Activated CD4-positive, alpha-beta memory T cell treated with anti-CD3 and anti-CD28 coated beads, Interleukin-2, amount 10 ng/mL, durations not matched to agents 7 days and 5 days (primary cell): ENCODE results near the gene SNX27. TPM values are rescaled to one million over a fixed set of nuclear protein-coding genes. Genes with fewer than 3 reads are reported as not detected.
A peak's percentile ranks its signal among the peaks of the same experiment; 100 is the strongest.

Experiments used
- CTCF ChIA-PET: fragments of 350-600 bp; sonication (Branson Sonifier 250); formaldehyde crosslinking; loops from one replicate; lab custom pipeline; 2021; ENCODE audit warnings: antibody characterized with exemption, inconsistent platforms; lab: Charles Lee
- POLR2A ChIA-PET: fragments of 350-600 bp; sonication (Branson Sonifier 250); formaldehyde crosslinking; loops from one replicate; lab custom pipeline; 2021; ENCODE audit warnings: antibody characterized with exemption; lab: Charles Lee
- DNase-seq: peaks from one replicate; pipeline ENCODE4 v3.0.0-alpha.2; 2020
- H3K27ac Mint-ChIP-seq: one replicate; pipeline ENCODE4 v1.8.0; 2021; ENCODE audit warnings: mild to moderate bottlenecking, mixed read lengths
- H3K27me3 Mint-ChIP-seq: one replicate; pipeline ENCODE4 v1.8.0; 2021; ENCODE audit warnings: mixed read lengths
- H3K36me3 Mint-ChIP-seq: one replicate; pipeline ENCODE4 v1.8.0; 2021; ENCODE audit warnings: low read depth, mixed read lengths
- H3K4me1 Mint-ChIP-seq: one replicate; pipeline ENCODE4 v1.8.0; 2021; ENCODE audit warnings: mixed read lengths
- H3K4me3 Mint-ChIP-seq: one replicate; pipeline ENCODE4 v1.8.0; 2021; ENCODE audit warnings: mild to moderate bottlenecking, mixed read lengths
- H3K9me3 Mint-ChIP-seq: one replicate; pipeline ENCODE4 v1.8.0; 2021; ENCODE audit warnings: mixed read lengths
- total RNA-seq, 2 experiments: library from RNA; stranded (reverse); gene quantifications; one replicate each; pipeline ENCODE4 v1.2.3, GENCODE V29; 2021

Gene SNX27
- total RNA-seq, result 10 to 100 TPM; 28.9 to 29.6 TPM

GRCh38 chr1:151611832-151612500, at the start of gene SNX27:
Gene SNX27, plus strand, starts transcription at chr1:151612050. Its CDS starts 152 bp downstream, at chr1:151612202.
- Mint-ChIP-seq H3K27me3 (peaks cover 9% of the 10 kb centered on the region), H3K4me1 (peaks cover 40% of the 10 kb centered on the region), H3K9me3 (no peaks in the 10 kb centered on the region), H3K4me3 (peak within 1 kb of the TSS; percentile 92), H3K36me3 (peaks cover 3% of the 10 kb centered on the region), H3K27ac (peak within 1 kb of the TSS; percentile 76)
- DNase-seq, result peak; percentile 91
- ChIA-PET POLR2A (no interaction called here), CTCF (interaction anchor here (0.6 to 1.7 kb wide), 3 partner anchors 18 to 123 kb away, joined by 3 to 6 read pairs (median 3); no protein-coding TSS in a partner anchor)

GRCh38 chr1:151562661-151563060, 49.2 kb upstream of the SNX27 start:
- H3K9me3 Mint-ChIP-seq, result no peaks in the 10 kb centered on the region
- ChIA-PET POLR2A (no interaction called here), CTCF (interaction anchor here (1.1 kb wide), 1 partner anchor 31 kb away, joined by 3 read pairs; no protein-coding TSS in a partner anchor)
- no peak overlapping the region for H3K4me3 Mint-ChIP-seq
- H3K27ac Mint-ChIP-seq, result no peak overlapping the region
- peaks cover 5% of the 10 kb centered on the region for H3K4me1 Mint-ChIP-seq
- DNase-seq, result no peak
- H3K36me3 Mint-ChIP-seq, result peaks cover 3% of the 10 kb centered on the region
- H3K27me3 Mint-ChIP-seq, result no peaks in the 10 kb centered on the region

- DNase-seq, result no peak
- H3K27me3 Mint-ChIP-seq, result no peaks in the 10 kb centered on the region
- POLR2A ChIA-PET, result interaction anchor here (1.8 kb wide), 1 partner anchor 15 kb away, joined by 4 read pairs; no protein-coding TSS in a partner anchor
- no peaks in the 10 kb centered on the region for H3K9me3 Mint-ChIP-seq
- CTCF ChIA-PET, result no interaction called here
- H3K4me1 Mint-ChIP-seq, result peaks cover 6% of the 10 kb centered on the region
- no peak overlapping the region for H3K4me3 Mint-ChIP-seq
- no peak overlapping the region for H3K27ac Mint-ChIP-seq
- peaks cover 3% of the 10 kb centered on the region for H3K36me3 Mint-ChIP-seq
Measured at GRCh38 chr1:151563376-151563775, 48.5 kb upstream of the SNX27 start.

- DNase-seq, result no peak
- Mint-ChIP-seq H3K27me3 (no peaks in the 10 kb centered on the region), H3K9me3 (no peaks in the 10 kb centered on the region), H3K27ac (no peak overlapping the region), H3K4me3 (no peak overlapping the region), H3K4me1 (peaks cover 19% of the 10 kb centered on the region), H3K36me3 (peaks cover 3% of the 10 kb centered on the region)
- ChIA-PET CTCF (interaction anchor here (1.4 kb wide), 1 partner anchor 28 kb away, joined by 3 read pairs; no protein-coding TSS in a partner anchor), POLR2A (no interaction called here)
Measured at GRCh38 chr1:151565502-151566189, 46.2 kb upstream of the SNX27 start.

GRCh38 chr1:151568626-151569088, 43.2 kb upstream of the SNX27 start:
- H3K4me1 Mint-ChIP-seq, result peaks cover 21% of the 10 kb centered on the region
- H3K27me3 Mint-ChIP-seq, result no peaks in the 10 kb centered on the region
- peak overlapping the region; percentile 41 for H3K27ac Mint-ChIP-seq
- POLR2A ChIA-PET, result interaction anchor here (0.8 to 1.3 kb wide), 3 partner anchors 11 to 28 kb away, joined by 3 to 5 read pairs (median 3); no protein-coding TSS in a partner anchor
- H3K36me3 Mint-ChIP-seq, result peaks cover 6% of the 10 kb centered on the region
- H3K9me3 Mint-ChIP-seq, result no peaks in the 10 kb centered on the region
- peak; percentile 36 for DNase-seq
- H3K4me3 Mint-ChIP-seq, result no peak overlapping the region
- CTCF ChIA-PET, result interaction anchor here (1.7 kb wide), 1 partner anchor 11 kb away, joined by 5 read pairs; no protein-coding TSS in a partner anchor

GRCh38 chr1:151570819-151571218, 41.0 kb upstream of the SNX27 start:
- CTCF ChIA-PET, result interaction anchor here (1.0 to 1.3 kb wide), 2 partner anchors 20 to 23 kb away, joined by 3 to 6 read pairs; no protein-coding TSS in a partner anchor

GRCh38 chr1:151574575-151575529, 37.0 kb upstream of the SNX27 start:
- Mint-ChIP-seq H3K9me3 (no peaks in the 10 kb centered on the region), H3K27ac (peak overlapping the region; percentile 82), H3K4me3 (no peak overlapping the region), H3K27me3 (no peaks in the 10 kb centered on the region), H3K36me3 (peaks cover 32% of the 10 kb centered on the region), H3K4me1 (peaks cover 46% of the 10 kb centered on the region)
- DNase-seq, result peak; percentile 68
- POLR2A ChIA-PET, result interaction anchor here (0.7 to 1.2 kb wide), 4 partner anchors 11 to 64 kb away, joined by 3 to 4 read pairs (median 3); partner anchors contain the start of gene CGN
- CTCF ChIA-PET, result interaction anchor here (1.0 kb wide), 1 partner anchor 19 kb away, joined by 5 read pairs; no protein-coding TSS in a partner anchor

More at GRCh38 chr1:151570819-151571218, 41.0 kb upstream of the SNX27 start:
- Mint-ChIP-seq H3K36me3 (peaks cover 20% of the 10 kb centered on the region), H3K4me3 (no peak overlapping the region), H3K27ac (no peak overlapping the region), H3K4me1 (peaks cover 43% of the 10 kb centered on the region), H3K9me3 (no peaks in the 10 kb centered on the region), H3K27me3 (no peaks in the 10 kb centered on the region)
- POLR2A ChIA-PET, result no interaction called here
- DNase-seq, result no peak

- H3K27me3 Mint-ChIP-seq, result no peaks in the 10 kb centered on the region
- CTCF ChIA-PET, result interaction anchor here (0.6 kb wide), 1 partner anchor 34 kb away, joined by 3 read pairs; no protein-coding TSS in a partner anchor
- H3K4me1 Mint-ChIP-seq, result peaks cover 46% of the 10 kb centered on the region
- H3K27ac Mint-ChIP-seq, result no peak overlapping the region
- H3K36me3 Mint-ChIP-seq, result peaks cover 32% of the 10 kb centered on the region
- H3K9me3 Mint-ChIP-seq, result no peaks in the 10 kb centered on the region
- no peak for DNase-seq
- POLR2A ChIA-PET, result no interaction called here
- H3K4me3 Mint-ChIP-seq, result no peak overlapping the region
Measured at GRCh38 chr1:151577173-151577572, 34.7 kb upstream of the SNX27 start.

GRCh38 chr1:151578941-151579340, 32.9 kb upstream of the SNX27 start:
- Mint-ChIP-seq H3K36me3 (peaks cover 29% of the 10 kb centered on the region), H3K4me3 (no peak overlapping the region), H3K27ac (no peak overlapping the region), H3K4me1 (peaks cover 40% of the 10 kb centered on the region), H3K9me3 (no peaks in the 10 kb centered on the region), H3K27me3 (no peaks in the 10 kb centered on the region)
- CTCF ChIA-PET, result interaction anchor here (0.6 to 2.1 kb wide), 2 partner anchors 15 to 1075 kb away, joined by 4 to 11 read pairs; no protein-coding TSS in a partner anchor
- no peak for DNase-seq
- POLR2A ChIA-PET, result interaction anchor here (0.9 kb wide), 1 partner anchor 10 kb away, joined by 3 read pairs; no protein-coding TSS in a partner anchor

GRCh38 chr1:151579436-151580225, 32.2 kb upstream of the SNX27 start:
- H3K9me3 Mint-ChIP-seq, result no peaks in the 10 kb centered on the region
- no peaks in the 10 kb centered on the region for H3K27me3 Mint-ChIP-seq
- ChIA-PET CTCF (interaction anchor here (0.8 to 2.1 kb wide), 2 partner anchors 11 to 14 kb away, joined by 5 to 11 read pairs; no protein-coding TSS in a partner anchor), POLR2A (interaction anchor here (0.9 kb wide), 1 partner anchor 11 kb away, joined by 3 read pairs; no protein-coding TSS in a partner anchor)
- peaks cover 34% of the 10 kb centered on the region for H3K4me1 Mint-ChIP-seq
- no peak overlapping the region for H3K27ac Mint-ChIP-seq
- peaks cover 22% of the 10 kb centered on the region for H3K36me3 Mint-ChIP-seq
- no peak overlapping the region for H3K4me3 Mint-ChIP-seq
- DNase-seq, result no peak

GRCh38 chr1:151581451-151581850, 30.4 kb upstream of the SNX27 start:
- Mint-ChIP-seq H3K9me3 (no peaks in the 10 kb centered on the region), H3K4me3 (no peak overlapping the region), H3K27me3 (no peaks in the 10 kb centered on the region), H3K27ac (no peak overlapping the region), H3K4me1 (peaks cover 27% of the 10 kb centered on the region), H3K36me3 (peaks cover 10% of the 10 kb centered on the region)
- CTCF ChIA-PET, result no interaction called here
- POLR2A ChIA-PET, result no interaction called here
- DNase-seq, result no peak
